CD14-positive monocyte (primary cell): ENCODE measurements around the gene FBXO46. TPM values are rescaled to one million over a fixed set of nuclear protein-coding genes. Genes with fewer than 3 reads are reported as not detected.

Experiments
- DNase-seq, 3 donors: peaks; one replicate each; pipeline ENCODE4 v3.0.0-alpha.2; 2011 to 2022
- H2AFZ ChIP-seq: 2 replicates; pipeline ENCODE4 v1.6.0; 2012; ENCODE audit warnings: mild to moderate bottlenecking, low read depth, low read length, inconsistent platforms; ENCODE audit not compliant: insufficient read depth, poor library complexity, severe bottlenecking
- H3K27ac ChIP-seq, 2 donors: 1 replicate in 1 of 2; 2 replicates in 1 of 2; pipeline ENCODE4 v1.5.1; 2012 to 2013; ENCODE audit warnings: low read length in 2 of 2, control low read depth in 1 of 2, inconsistent platforms in 1 of 2, low read depth in 1 of 2, mild to moderate bottlenecking in 1 of 2
- H3K27me3 ChIP-seq, 2 donors: one replicate each; pipeline versions ENCODE4 v1.6.0 to v1.6.1; 2011 to 2013; ENCODE audit warnings: low read length in 2 of 2; ENCODE audit not compliant: control insufficient read depth in 2 of 2, insufficient read depth in 2 of 2
- H3K36me3 ChIP-seq, 2 donors: replicated peaks in 1 of 2; 1 replicate in 1 of 2; 2 replicates in 1 of 2; pipeline versions ENCODE4 v1.5.1 to v1.6.1; 2012 to 2013; ENCODE audit warnings: low read length in 2 of 2, control low read depth in 1 of 2, inconsistent platforms in 1 of 2, mild to moderate bottlenecking in 1 of 2; ENCODE audit not compliant: insufficient read depth in 2 of 2, control insufficient read depth in 1 of 2
- H3K4me1 ChIP-seq, 2 donors: 1 replicate in 1 of 2; 2 replicates in 1 of 2; pipeline versions ENCODE4 v1.5.1 to v1.6.1; 2012 to 2013; ENCODE audit warnings: low read length in 2 of 2, control low read depth in 1 of 2, inconsistent platforms in 1 of 2, mild to moderate bottlenecking in 1 of 2, moderate library complexity in 1 of 2; ENCODE audit not compliant: insufficient read depth in 2 of 2, control insufficient read depth in 1 of 2
- H3K4me2 ChIP-seq: replicated peaks from 2 replicates; pipeline ENCODE3; 2012; ENCODE audit warnings: low read length, moderate library complexity, mild to moderate bottlenecking; ENCODE audit not compliant: poor library complexity, severe bottlenecking; ENCODE audit errors: extremely low read depth
- H3K4me3 ChIP-seq, 3 experiments: fragments of 200-600 bp in 1 of 3; sonication (generic) in 1 of 3; replicated peaks in 1 of 3; 1 replicate in 2 of 3; 2 replicates in 1 of 3; pipeline ENCODE4 v1.5.1; 2011 to 2013; ENCODE audit warnings: low read length in 3 of 3, mild to moderate bottlenecking in 3 of 3, control low read depth in 2 of 3, low read depth in 2 of 3, inconsistent platforms in 1 of 3, moderate library complexity in 1 of 3
- H3K79me2 ChIP-seq: 2 replicates; pipeline ENCODE4 v1.6.0; 2012; ENCODE audit warnings: mild to moderate bottlenecking, control low read depth, inconsistent platforms, low read length, moderate library complexity; ENCODE audit not compliant: insufficient read depth
- H3K9ac ChIP-seq: 2 replicates; pipeline ENCODE4 v1.6.0; 2017; ENCODE audit warnings: low read length, mild to moderate bottlenecking; ENCODE audit not compliant: insufficient read depth, poor library complexity, severe bottlenecking
- H3K9me3 ChIP-seq, 2 donors: replicated peaks in 1 of 2; 1 replicate in 1 of 2; 2 replicates in 1 of 2; pipeline versions ENCODE4 v1.5.1 to v1.6.1; 2012 to 2013; ENCODE audit warnings: low read length in 2 of 2, control low read depth in 1 of 2; ENCODE audit not compliant: control insufficient read depth in 1 of 2, insufficient read depth in 1 of 2
- H4K20me1 ChIP-seq: 2 replicates; pipeline ENCODE4 v1.6.0; 2012; ENCODE audit warnings: mild to moderate bottlenecking, low read length, control low read depth, moderate library complexity; ENCODE audit not compliant: insufficient read depth
- H3K27ac Mint-ChIP-seq, 7 donors: one replicate each; pipeline ENCODE4 v1.8.0; 2020; ENCODE audit warnings: mild to moderate bottlenecking in 7 of 7, mixed read lengths in 7 of 7, moderate library complexity in 6 of 7, inconsistent platforms in 2 of 7
- H3K27me3 Mint-ChIP-seq, 3 donors: one replicate each; pipeline ENCODE4 v1.8.0; 2021 to 2022; ENCODE audit warnings: low read depth in 3 of 3, mild to moderate bottlenecking in 3 of 3, mixed read lengths in 3 of 3, moderate library complexity in 3 of 3, inconsistent platforms in 1 of 3
- H3K36me3 Mint-ChIP-seq, 2 donors: one replicate each; pipeline ENCODE4 v1.8.0; 2020; ENCODE audit warnings: mixed read lengths in 2 of 2, inconsistent platforms in 1 of 2, mild to moderate bottlenecking in 1 of 2
- H3K4me1 Mint-ChIP-seq: one replicate; pipeline ENCODE4 v1.8.0; 2020; ENCODE audit warnings: mild to moderate bottlenecking, mixed read lengths
- H3K4me3 Mint-ChIP-seq, 2 donors: one replicate each; pipeline ENCODE4 v1.8.0; 2020; ENCODE audit warnings: mild to moderate bottlenecking in 2 of 2, mixed read lengths in 2 of 2, moderate library complexity in 1 of 2
- H3K9me3 Mint-ChIP-seq, 7 donors: one replicate each; pipeline ENCODE4 v1.8.0; 2020 to 2022; ENCODE audit warnings: mixed read lengths in 7 of 7, mild to moderate bottlenecking in 6 of 7, moderate library complexity in 6 of 7, inconsistent platforms in 2 of 7
- WGBS: methylation state at CpG from one replicate; pipeline ENCODE4 v1.1.5; 2013; ENCODE audit warnings: missing lambda C conversion rate; ENCODE audit not compliant: insufficient coverage; 5-methylcytosine and 5-hydroxymethylcytosine counted together
- intact Hi-C, 2 donors: fragments of 100-400 bp; cut with micrococcal nuclease; formaldehyde crosslinking; loops; one replicate each; pipeline versions ENCODE4 v1.15.0 to v1.15.1; 2023
- polyA plus RNA-seq, 3 donors: library from polyadenylated mRNA; depleted of rRNA in 1 of 3; unstranded in 2 of 3; stranded (reverse) in 1 of 3; fragments of 300-500 nt in 2 of 3; fragments of >200 nt in 1 of 3; fragmentation: Illumina TruSeq in 2 of 3; gene quantifications; 1 replicate in 2 of 3; 2 replicates in 1 of 3; pipeline ENCODE4 v1.2.3, GENCODE V29; 2012 to 2021
- TF ChIP-seq, protein P1 (sequence below): fragments of 200-600 bp; IDR thresholded peaks from one replicate; pipeline ENCODE4 v1.8.0; 2022; ENCODE audit warnings: antibody characterized with exemption, mild to moderate bottlenecking

Gene FBXO46
- polyA plus RNA-seq, 3 donors: 3.8 to 6.8 (median 5.5) TPM

DNA sequence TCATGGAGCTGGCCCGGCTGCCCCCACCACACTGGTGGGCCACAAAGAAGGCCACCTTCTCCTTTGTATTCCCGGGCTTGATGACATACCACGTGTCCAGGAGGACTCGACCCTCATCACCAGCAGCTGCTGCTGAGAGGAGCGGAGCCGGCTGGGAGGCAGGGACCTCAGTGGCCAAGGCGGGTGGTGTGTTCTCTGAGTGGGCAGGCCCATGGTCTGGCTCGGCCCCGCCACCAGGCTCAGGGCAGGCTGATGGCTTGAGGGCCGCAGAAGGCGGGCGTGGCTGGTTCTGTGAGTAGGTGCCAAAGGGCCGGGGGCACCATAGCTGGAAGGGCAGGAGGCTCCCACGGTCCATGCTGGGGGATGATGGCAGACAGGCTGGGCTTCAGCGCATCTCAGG lies 17.6 kb downstream of the FBXO46 start:
- Histone ChIP-seq H3K27me3 (no peaks in the 10 kb centered on the region), H3K79me2 (peaks cover 45% of the 10 kb centered on the region), H3K36me3 (peaks cover 21 to 28% of the 10 kb centered on the region in 2 donors), H3K9ac (no peak overlapping the region), H3K4me2 (no peak overlapping the region), H3K4me1 (peaks cover 12 to 15% of the 10 kb centered on the region in 2 donors), H4K20me1 (peaks cover 52% of the 10 kb centered on the region), H2AFZ (no peak overlapping the region), H3K9me3 (no peaks in the 10 kb centered on the region), H3K27ac (no peak overlapping the region), H3K4me3 (no peak overlapping the region)
- intact Hi-C loops: no loop called here
- Mint-ChIP-seq H3K27me3 (peaks cover 0 to 1% (median 0%) of the 10 kb centered on the region in 3 donors), H3K4me3 (no peak overlapping the region), H3K9me3 (no peaks in the 10 kb centered on the region), H3K4me1 (peaks cover 17% of the 10 kb centered on the region), H3K36me3 (peaks cover 25 to 38% of the 10 kb centered on the region in 2 donors), H3K27ac (no peak overlapping the region)
- TF ChIP-seq, protein P1, sequence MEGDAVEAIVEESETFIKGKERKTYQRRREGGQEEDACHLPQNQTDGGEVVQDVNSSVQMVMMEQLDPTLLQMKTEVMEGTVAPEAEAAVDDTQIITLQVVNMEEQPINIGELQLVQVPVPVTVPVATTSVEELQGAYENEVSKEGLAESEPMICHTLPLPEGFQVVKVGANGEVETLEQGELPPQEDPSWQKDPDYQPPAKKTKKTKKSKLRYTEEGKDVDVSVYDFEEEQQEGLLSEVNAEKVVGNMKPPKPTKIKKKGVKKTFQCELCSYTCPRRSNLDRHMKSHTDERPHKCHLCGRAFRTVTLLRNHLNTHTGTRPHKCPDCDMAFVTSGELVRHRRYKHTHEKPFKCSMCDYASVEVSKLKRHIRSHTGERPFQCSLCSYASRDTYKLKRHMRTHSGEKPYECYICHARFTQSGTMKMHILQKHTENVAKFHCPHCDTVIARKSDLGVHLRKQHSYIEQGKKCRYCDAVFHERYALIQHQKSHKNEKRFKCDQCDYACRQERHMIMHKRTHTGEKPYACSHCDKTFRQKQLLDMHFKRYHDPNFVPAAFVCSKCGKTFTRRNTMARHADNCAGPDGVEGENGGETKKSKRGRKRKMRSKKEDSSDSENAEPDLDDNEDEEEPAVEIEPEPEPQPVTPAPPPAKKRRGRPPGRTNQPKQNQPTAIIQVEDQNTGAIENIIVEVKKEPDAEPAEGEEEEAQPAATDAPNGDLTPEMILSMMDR: no peak
- WGBS: 97% methylated on average over 13 of the region's 15 CpGs
- DNase-seq: no peak

GRCh38 chr19:45712699-45713067 lies 18.0 kb downstream of the FBXO46 start:
- H3K4me3 ChIP-seq: no peak overlapping the region

More at GRCh38 chr19:45712699-45713067, 18.0 kb downstream of the FBXO46 start:
- TF ChIP-seq, protein P1: no peak
- peaks cover 13% of the 10 kb centered on the region for H3K4me1 Mint-ChIP-seq
- no peaks in the 10 kb centered on the region for H3K27me3 ChIP-seq
- no peak overlapping the region for H3K4me3 Mint-ChIP-seq
- no peaks in the 10 kb centered on the region for H3K9me3 Mint-ChIP-seq
- no peaks in the 10 kb centered on the region for H3K9me3 ChIP-seq
- H3K9ac ChIP-seq: no peak overlapping the region
- intact Hi-C loops: no loop called here
- peaks cover 8 to 10% of the 10 kb centered on the region in 2 donors for H3K4me1 ChIP-seq
- peaks cover 25 to 39% of the 10 kb centered on the region in 2 donors for H3K36me3 Mint-ChIP-seq
- no peak overlapping the region for H3K4me2 ChIP-seq
- no peak overlapping the region for H2AFZ ChIP-seq
- H3K27ac ChIP-seq: no peak overlapping the region
- peaks cover 21 to 28% of the 10 kb centered on the region in 2 donors for H3K36me3 ChIP-seq
- peaks cover 41% of the 10 kb centered on the region for H3K79me2 ChIP-seq
- no peak overlapping the region for H3K27ac Mint-ChIP-seq
- H4K20me1 ChIP-seq: peaks cover 52% of the 10 kb centered on the region
- WGBS: 96% methylated on average over 21 of the region's 25 CpGs
- DNase-seq: no peak
- H3K27me3 Mint-ChIP-seq: peaks cover 0 to 1% (median 0%) of the 10 kb centered on the region in 3 donors
